Adrenal gland (tissue), 12 donors: Measurements from ENCODE around the gene INSR. TPM values are rescaled to one million over a fixed set of nuclear protein-coding genes. Genes with fewer than 3 reads are reported as not detected.

Experiments used
- DNase-seq, 7 donors: peaks; one replicate each; pipeline ENCODE4 v3.0.0-alpha.2; 2019 to 2020
- H3K27ac ChIP-seq, 5 donors: fragments of 200-600 bp; sonication (generic) in 4 of 5; 1 replicate in 3 of 5; 2 replicates in 2 of 5; pipeline versions ENCODE4 v1.5.1 to v1.8.0; 2016 to 2020; ENCODE audit warnings: mild to moderate bottlenecking in 1 of 5
- H3K27me3 ChIP-seq: fragments of 200-600 bp; 2 replicates; pipeline ENCODE4 v1.8.0; 2021
- H3K36me3 ChIP-seq, 2 donors: fragments of 200-600 bp; replicated peaks in 1 of 2; 1 replicate in 1 of 2; 2 replicates in 1 of 2; pipeline versions ENCODE4 v1.5.1 to v1.8.0; 2018 to 2022
- H3K4me1 ChIP-seq, 2 donors: fragments of 200-600 bp; replicated peaks in 1 of 2; 1 replicate in 1 of 2; 2 replicates in 1 of 2; pipeline versions ENCODE4 v1.5.1 to v1.8.0; 2018 to 2021
- H3K4me3 ChIP-seq, 4 donors: fragments of 200-600 bp; sonication (generic) in 3 of 4; one replicate each; pipeline ENCODE4 v1.5.1; 2016 to 2018
- H3K9me3 ChIP-seq, 3 donors: fragments of 200-600 bp; sonication (generic) in 1 of 3; replicated peaks in 1 of 3; 1 replicate in 2 of 3; 2 replicates in 1 of 3; pipeline versions ENCODE4 v1.5.1 to v1.8.0; 2016 to 2021
- POLR2A ChIP-seq, 2 donors: fragments of 450-650 bp; IDR thresholded peaks; one replicate each; pipeline ENCODE4 v1.6.1; 2017; ENCODE audit warnings: antibody characterized with exemption in 2 of 2, mild to moderate bottlenecking in 2 of 2, moderate library complexity in 1 of 2
- WGBS, 4 donors: extraction: QIAGEN DNeasy Blood & Tissue Kit in 2 of 4; methylation state at CpG; one replicate each; pipeline versions ENCODE4 v1.1.5 to v1.1.7; 2013 to 2017; 5-methylcytosine and 5-hydroxymethylcytosine counted together
- intact Hi-C, 2 donors: fragments of 100-400 bp; cut with DNase I; formaldehyde crosslinking; loops; one replicate each; pipeline versions ENCODE4 v1.14.1 to v1.15.0; 2022 to 2023
- polyA plus RNA-seq, 3 donors: library from polyadenylated mRNA; stranded (reverse); fragments of 200-250 nt in 2 of 3; fragments of 350-450 nt in 1 of 3; fragmentation: Illumina TruSeq in 1 of 3; extraction: RNeasy Lipid Tissue Mini Kit (QIAGEN cat#74804) in 1 of 3; gene quantifications; one replicate each; pipeline ENCODE4 v1.2.3, GENCODE V29; 2013 to 2014
- total RNA-seq, 9 donors: library from RNA; depleted of rRNA in 4 of 9; stranded (reverse); fragments of >200 nt in 4 of 9; fragments of 120-200 nt in 1 of 9; fragmentation: NEBNext Ultra II Directional in 1 of 9; extraction: Animal tissue kit (Norgen Biotek cat#: 25700) in 1 of 9; gene quantifications; one replicate each; pipeline versions ENCODE4 v1.1.0 to v1.2.4, GENCODE V29; 2013 to 2023
- TF ChIP-seq, protein P1 (sequence below), 6 experiments: fragments of 450-650 bp in 4 of 6; fragments of 200-600 bp in 2 of 6; sonication (generic) in 1 of 6; IDR thresholded peaks; 1 replicate in 5 of 6; 2 replicates in 1 of 6; pipeline versions ENCODE4 v1.5.1 to v1.8.0; 2016 to 2021; ENCODE audit warnings: antibody characterized with exemption in 6 of 6, mild to moderate bottlenecking in 2 of 6, moderate library complexity in 1 of 6
- donor health status: healthy with polysubstance abuse.
- donor health status: Bipolar disorder and iron deficiency.
- donor health status: DM: yes; HTN: yes; CAD: no.
- donor health status: DM: no; HTN: no; CAD: no.
- donor health status: DM: no; HTN: no; CAD: no.
- donor health status: DM: yes; HTN: yes; CAD: no.

The INSR gene
- total and polyA plus RNA-seq, 12 donors, result 19.0 to 327 (median 99.9) TPM

DNA sequence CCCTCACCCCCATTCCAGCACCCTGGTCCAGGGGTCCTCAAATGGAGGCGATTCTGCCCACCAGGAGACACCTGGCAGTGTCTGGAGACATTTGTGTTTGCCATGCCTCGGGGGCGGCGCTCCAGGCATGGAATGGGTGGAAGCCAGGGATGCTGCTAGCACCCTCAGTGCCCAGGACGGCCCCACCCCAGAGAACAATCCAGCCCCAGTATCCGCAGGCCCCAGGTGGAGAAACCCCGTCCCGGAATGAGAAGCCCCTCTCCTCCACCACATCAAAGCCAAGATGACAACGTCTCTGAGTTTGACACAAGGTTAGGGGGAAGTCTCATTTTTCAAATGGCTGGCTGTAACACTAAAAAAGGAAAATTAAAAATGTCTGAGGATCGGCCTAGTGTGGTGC is 68.5 kb downstream of the INSR start:
- peak in 1 of 7 donors; percentile 22 for DNase-seq
- no peak overlapping the region for H3K27ac ChIP-seq
- peaks cover 11 to 66% of the 10 kb centered on the region in 2 donors for H3K4me1 ChIP-seq
- H3K4me3 ChIP-seq, result no peak overlapping the region
- intact Hi-C loops, result no loop called here
- H3K9me3 ChIP-seq, result no peaks in the 10 kb centered on the region
- WGBS, 4 donors, result 55 to 86% (median 80%) methylated on average over 4 to 10 of the region's 10 CpGs
- TF ChIP-seq, protein P1, sequence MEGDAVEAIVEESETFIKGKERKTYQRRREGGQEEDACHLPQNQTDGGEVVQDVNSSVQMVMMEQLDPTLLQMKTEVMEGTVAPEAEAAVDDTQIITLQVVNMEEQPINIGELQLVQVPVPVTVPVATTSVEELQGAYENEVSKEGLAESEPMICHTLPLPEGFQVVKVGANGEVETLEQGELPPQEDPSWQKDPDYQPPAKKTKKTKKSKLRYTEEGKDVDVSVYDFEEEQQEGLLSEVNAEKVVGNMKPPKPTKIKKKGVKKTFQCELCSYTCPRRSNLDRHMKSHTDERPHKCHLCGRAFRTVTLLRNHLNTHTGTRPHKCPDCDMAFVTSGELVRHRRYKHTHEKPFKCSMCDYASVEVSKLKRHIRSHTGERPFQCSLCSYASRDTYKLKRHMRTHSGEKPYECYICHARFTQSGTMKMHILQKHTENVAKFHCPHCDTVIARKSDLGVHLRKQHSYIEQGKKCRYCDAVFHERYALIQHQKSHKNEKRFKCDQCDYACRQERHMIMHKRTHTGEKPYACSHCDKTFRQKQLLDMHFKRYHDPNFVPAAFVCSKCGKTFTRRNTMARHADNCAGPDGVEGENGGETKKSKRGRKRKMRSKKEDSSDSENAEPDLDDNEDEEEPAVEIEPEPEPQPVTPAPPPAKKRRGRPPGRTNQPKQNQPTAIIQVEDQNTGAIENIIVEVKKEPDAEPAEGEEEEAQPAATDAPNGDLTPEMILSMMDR (IDR thresholded peaks at IDR 0.05), result no peak
- no peak for TF ChIP-seq POLR2A (IDR thresholded peaks at IDR 0.05)
- no peaks in the 10 kb centered on the region for H3K27me3 ChIP-seq
- no peaks in the 10 kb centered on the region for H3K36me3 ChIP-seq

DNA sequence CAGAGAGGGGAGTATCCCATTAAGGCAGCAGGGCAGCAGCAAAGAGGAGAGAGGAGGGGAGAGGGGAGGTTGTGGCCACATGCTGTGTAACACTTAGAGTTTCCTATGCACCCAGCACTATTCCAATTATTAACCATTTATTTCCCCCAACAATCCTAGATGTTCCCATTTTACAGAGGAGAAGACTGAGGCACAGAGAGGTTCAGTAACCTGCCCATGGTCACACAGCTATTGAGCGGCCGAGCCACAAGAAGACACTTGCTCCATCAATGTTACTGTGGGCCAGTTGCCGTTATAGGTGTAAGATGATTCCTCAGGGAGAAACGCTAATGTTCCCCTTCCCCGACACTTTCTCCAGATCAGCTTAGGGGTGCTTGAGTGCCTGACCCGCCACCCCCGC is 69.2 kb downstream of the INSR start:
- TF ChIP-seq POLR2A (IDR thresholded peaks at IDR 0.05), result no peak
- TF ChIP-seq, protein P1 (IDR thresholded peaks at IDR 0.05), result no peak
- no peaks in the 10 kb centered on the region for H3K9me3 ChIP-seq
- H3K27me3 ChIP-seq, result no peaks in the 10 kb centered on the region
- H3K36me3 ChIP-seq, result no peaks in the 10 kb centered on the region
- intact Hi-C loops, result no loop called here
- peak overlapping the region in 3 of 5 donors; percentile 33 to 60 (median 55) for H3K27ac ChIP-seq
- 93 to 99% (median 96%) methylated on average over 7 of the region's 7 CpGs for WGBS, 4 donors
- DNase-seq, result no peak
- no peak overlapping the region for H3K4me3 ChIP-seq
- H3K4me1 ChIP-seq, result peaks cover 11 to 61% of the 10 kb centered on the region in 2 donors

DNA sequence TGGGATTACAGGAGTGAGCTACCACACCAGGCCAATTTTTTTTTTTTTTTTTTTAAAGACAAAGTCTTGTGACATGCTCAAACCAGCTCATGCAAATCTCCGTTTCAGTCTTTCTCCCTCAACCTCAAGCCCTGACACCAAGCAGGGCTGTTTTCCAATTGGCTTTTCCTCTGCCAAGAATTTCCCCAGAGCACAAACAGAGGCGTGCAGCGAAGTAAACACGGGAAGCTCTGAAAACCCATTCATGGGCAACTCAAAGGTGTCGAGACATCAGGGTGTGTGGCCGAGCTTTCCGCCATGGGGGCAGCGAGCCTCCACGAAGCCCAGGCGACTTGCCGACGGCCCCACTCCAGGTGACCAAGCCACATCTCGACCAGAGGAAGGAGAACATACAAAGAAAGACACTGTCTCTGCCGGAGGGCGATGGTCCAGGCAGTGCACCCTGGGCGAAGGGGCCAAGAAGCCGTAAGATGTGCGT is 70.0 kb downstream of the INSR start:
- TF ChIP-seq, protein P1 (IDR thresholded peaks at IDR 0.05), result no peak
- peak in 1 of 2 donors; percentile 12 for TF ChIP-seq POLR2A (IDR thresholded peaks at IDR 0.05)
- Histone ChIP-seq H3K4me3 (no peak overlapping the region), H3K27me3 (no peaks in the 10 kb centered on the region), H3K27ac (peak overlapping the region in 3 of 5 donors; percentile 33 to 60 (median 55)), H3K4me1 (peaks cover 11 to 56% of the 10 kb centered on the region in 2 donors), H3K36me3 (no peaks in the 10 kb centered on the region), H3K9me3 (no peaks in the 10 kb centered on the region)
- peak; percentile 46 to 80 (median 63) for DNase-seq
- WGBS, 4 donors, result 39 to 60% (median 46%) methylated on average over 8 to 18 of the region's 18 CpGs
- intact Hi-C loops, result no loop called here

DNA sequence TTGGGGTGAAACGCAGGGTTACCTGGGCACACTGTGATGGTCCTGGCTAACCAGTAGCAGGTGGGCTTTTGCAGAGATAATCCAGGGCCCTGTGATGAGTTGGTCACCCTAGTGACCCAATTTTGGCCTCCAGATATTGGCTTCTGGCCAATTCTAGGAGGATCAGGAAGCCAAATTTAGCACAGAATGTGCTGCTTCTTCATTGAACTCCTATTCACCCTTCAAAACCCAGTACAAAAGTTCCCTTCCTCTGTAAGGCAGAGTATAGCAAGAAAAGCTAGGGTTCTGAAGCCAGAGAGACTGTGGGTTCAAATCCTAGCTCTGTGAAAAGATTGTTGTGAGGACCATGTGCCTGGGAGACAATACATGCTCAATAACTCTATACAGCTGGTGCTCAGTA is 70.8 kb downstream of the INSR start:
- TF ChIP-seq POLR2A (IDR thresholded peaks at IDR 0.05), result no peak
- TF ChIP-seq, protein P1 (IDR thresholded peaks at IDR 0.05), result no peak
- Histone ChIP-seq H3K4me3 (no peak overlapping the region), H3K27ac (peak overlapping the region in 2 of 5 donors; percentile 55 to 60), H3K27me3 (no peaks in the 10 kb centered on the region), H3K36me3 (no peaks in the 10 kb centered on the region), H3K9me3 (no peaks in the 10 kb centered on the region), H3K4me1 (peaks cover 11 to 53% of the 10 kb centered on the region in 2 donors)
- intact Hi-C loops, result no loop called here
- 94 to 100% (median 100%) methylated on average over 1 of the region's 1 CpG for WGBS, 4 donors
- DNase-seq, result no peak
